ENCODE measurements around the gene PLEKHA5. TPM values are rescaled to one million over a fixed set of nuclear protein-coding genes. Genes with fewer than 3 reads are reported as not detected.
"Not testable (repeated sequence)": the region's sequence is repeated elsewhere in the genome, so short reads cannot be mapped to it uniquely, and the experiment has no call there.

The PLEKHA5 gene
- total RNA-seq, 1 donor from 2014 or later: 5.3 TPM

- intact Hi-C loops (cut with micrococcal nuclease): no loop called here
Measured at GRCh38 chr12:19402211-19402610, 272.7 kb downstream of the PLEKHA5 start.

GRCh38 chr12:19402743-19403431 is 273.4 kb downstream of the PLEKHA5 start:
- intact Hi-C loops (cut with micrococcal nuclease): no loop called here

- intact Hi-C loops (cut with micrococcal nuclease): no loop called here
Measured at GRCh38 chr12:19404242-19404880, 274.8 kb downstream of the PLEKHA5 start.

- intact Hi-C loops (cut with micrococcal nuclease): no loop called here
Measured at GRCh38 chr12:19409376-19409775, 279.8 kb downstream of the PLEKHA5 start.

- intact Hi-C loops (cut with micrococcal nuclease): no loop called here
Measured at GRCh38 chr12:19410211-19410610, 280.7 kb downstream of the PLEKHA5 start.

- intact Hi-C loops (cut with micrococcal nuclease): no loop called here
Measured at GRCh38 chr12:19410629-19411185, 281.2 kb downstream of the PLEKHA5 start.

GRCh38 chr12:19411234-19412204 is 282.0 kb downstream of the PLEKHA5 start:
- intact Hi-C loops (cut with micrococcal nuclease): no loop called here

GRCh38 chr12:19412844-19413243 is 283.3 kb downstream of the PLEKHA5 start:
- intact Hi-C loops (cut with micrococcal nuclease): no loop called here

GRCh38 chr12:19413582-19413981 is 284.0 kb downstream of the PLEKHA5 start:
- intact Hi-C loops (cut with micrococcal nuclease): not testable (repeated sequence)

GRCh38 chr12:19415563-19415962 is 286.0 kb downstream of the PLEKHA5 start:
- intact Hi-C loops (cut with micrococcal nuclease): no loop called here

GRCh38 chr12:19419086-19419485 is 289.6 kb downstream of the PLEKHA5 start:
- intact Hi-C loops (cut with micrococcal nuclease): no loop called here

- intact Hi-C loops (cut with micrococcal nuclease): no loop called here
Measured at GRCh38 chr12:19421503-19422282, 292.2 kb downstream of the PLEKHA5 start.

- intact Hi-C loops (cut with micrococcal nuclease): no loop called here
Measured at GRCh38 chr12:19423166-19423930, 293.8 kb downstream of the PLEKHA5 start.

Measured in T-helper 2 cell treated with Interferon-gamma antibody and Interleukin-4, amounts not matched to agents 100 ng/mL and 5 ng/mL, for 36 hours (primary cell).